HCT116 (cell line): ENCODE data around the gene ACADVL. TPM values are rescaled to one million over a fixed set of nuclear protein-coding genes. Genes with fewer than 3 reads are reported as not detected.

Experiments
- ATAC-seq: fragments of 200-7000 bp; cut with Tn5 transposase; 2 replicates; pipeline ENCODE4 v1.9.1; 2020; ENCODE audit warnings: mild to moderate bottlenecking, moderate library complexity
- BruUV-seq: library from RNA; stranded (reverse); fragments of 400-500 nt; replicated peaks from 2 replicates; lab custom pipeline; 2021; lab: Mats Ljungman, UMichigan
- CTCF ChIA-PET: fragments of 300-600 bp; sonication (Branson Sonifier 250); formaldehyde crosslinking; loops from one replicate; lab custom pipeline; 2021; ENCODE audit warnings: antibody characterized with exemption; lab: Charles Lee
- POLR2A ChIA-PET: fragments of 300-600, 350-600 bp; sonication (Branson Sonifier 250); formaldehyde crosslinking; loops from one replicate; lab custom pipeline; 2021; ENCODE audit warnings: antibody characterized with exemption; lab: Charles Lee
- RAD21 ChIA-PET, 2 experiments: fragments of 300-600 bp; sonication (Branson Sonifier 250); formaldehyde crosslinking; loops; one replicate each; lab custom pipeline; 2023; ENCODE audit warnings: low total read pairs in 2 of 2; ENCODE audit not compliant: uncharacterized antibody in 2 of 2, unreplicated experiment in 2 of 2, low non-redundant PET in 1 of 2; lab: Charles Lee
- DNase-seq: peaks from one replicate; pipeline ENCODE4 v3.0.0-alpha.2; 2010; ENCODE audit warnings: low read depth, low spot score
- H2AFZ ChIP-seq: fragments of 200-600 bp; shearing (Covaris generic), sonication (generic); 2 replicates; pipeline ENCODE4 v1.6.1; 2017; ENCODE audit warnings: low read depth, mixed run types, mixed read lengths, antibody characterized with exemption, low read length; ENCODE audit not compliant: poor library complexity, severe bottlenecking
- H3K27ac ChIP-seq: 2 replicates; pipeline ENCODE4 v1.5.1; 2012; ENCODE audit warnings: low read depth, low read length
- H3K27me3 ChIP-seq: fragments of 200-600 bp; sonication (generic); 2 replicates; pipeline ENCODE4 v1.6.1; 2016; ENCODE audit warnings: mixed run types, low read length, mixed read lengths; ENCODE audit not compliant: insufficient read depth
- H3K36me3 ChIP-seq, 2 experiments: fragments of 200-500 bp in 1 of 2; fragments of 200-600 bp in 1 of 2; sonication (Bioruptor generic) in 1 of 2; sonication (generic) in 1 of 2; 2 replicates each; pipeline versions ENCODE4 v1.5.1 to v1.6.1; 2014 to 2016; ENCODE audit warnings: low read length in 2 of 2, inconsistent platforms in 1 of 2, mixed read lengths in 1 of 2, mixed run types in 1 of 2; ENCODE audit not compliant: insufficient read depth in 2 of 2, control insufficient read depth in 1 of 2
- H3K4me1 ChIP-seq, 2 experiments: fragments of 200-600 bp in 1 of 2; sonication (generic) in 1 of 2; 2 replicates each; pipeline versions ENCODE4 v1.5.1 to v1.6.1; 2012 to 2017; ENCODE audit warnings: low read length in 2 of 2, inconsistent platforms in 1 of 2, mild to moderate bottlenecking in 1 of 2, mixed read lengths in 1 of 2, mixed run types in 1 of 2, moderate library complexity in 1 of 2; ENCODE audit not compliant: insufficient read depth in 2 of 2, control insufficient read depth in 1 of 2
- H3K4me2 ChIP-seq: fragments of 200-600 bp; sonication (generic); 2 replicates; pipeline ENCODE4 v1.6.1; 2017; ENCODE audit warnings: mixed run types, low read length, mixed read lengths
- H3K4me3 ChIP-seq, 2 experiments: fragments of 200-600 bp in 1 of 2; sonication (generic) in 1 of 2; replicated peaks in 1 of 2; 2 replicates each; pipeline ENCODE4 v1.5.1; 2011 to 2016; ENCODE audit warnings: low read length in 2 of 2, control low read depth in 1 of 2, low read depth in 1 of 2, mild to moderate bottlenecking in 1 of 2, mixed read lengths in 1 of 2, mixed run types in 1 of 2
- H3K79me2 ChIP-seq: fragments of 200-600 bp; sonication (generic); 2 replicates; pipeline ENCODE4 v1.6.1; 2017; ENCODE audit warnings: mild to moderate bottlenecking, mixed run types, low read length, moderate library complexity, mixed read lengths; ENCODE audit not compliant: insufficient read depth
- H3K9ac ChIP-seq: fragments of 200-600 bp; sonication (generic); 2 replicates; pipeline ENCODE4 v1.6.1; 2016; ENCODE audit warnings: low read length, mixed read lengths
- H3K9me2 ChIP-seq: fragments of 200-600 bp; sonication (generic), shearing (Covaris generic); 2 replicates; pipeline ENCODE4 v1.6.1; 2017; ENCODE audit warnings: mixed run types, mild to moderate bottlenecking, moderate library complexity; ENCODE audit not compliant: insufficient read depth
- H3K9me3 ChIP-seq, 2 experiments: fragments of 200-500 bp in 1 of 2; fragments of 200-600 bp in 1 of 2; sonication (Bioruptor generic) in 1 of 2; sonication (generic) in 1 of 2; 2 replicates each; pipeline ENCODE4 v1.6.1; 2014 to 2017; ENCODE audit warnings: low read length in 2 of 2, mixed read lengths in 2 of 2, inconsistent platforms in 1 of 2, low read depth in 1 of 2, mild to moderate bottlenecking in 1 of 2, mixed run types in 1 of 2, moderate library complexity in 1 of 2; ENCODE audit not compliant: control insufficient read depth in 1 of 2, insufficient read depth in 1 of 2
- H4K20me1 ChIP-seq: fragments of 200-600 bp; sonication (generic), shearing (Covaris generic); 2 replicates; pipeline ENCODE4 v1.6.1; 2017; ENCODE audit warnings: mixed run types, mild to moderate bottlenecking, moderate library complexity; ENCODE audit not compliant: insufficient read depth
- ATF3 ChIP-seq: IDR thresholded peaks from 2 replicates; pipeline ENCODE4 v1.6.1; 2012
- CBX3 ChIP-seq: IDR thresholded peaks from 2 replicates; pipeline ENCODE4 v1.6.1; 2012; ENCODE audit warnings: low read depth
- CEBPB ChIP-seq: IDR thresholded peaks from 2 replicates; pipeline ENCODE4 v1.6.1; 2012; ENCODE audit warnings: low read depth
- CTCF ChIP-seq, 3 experiments: fragments of 200-600 bp in 1 of 3; sonication (generic) in 1 of 3; IDR thresholded peaks in 2 of 3; conservative IDR thresholded peaks in 1 of 3; 2 replicates each; pipeline ENCODE4 v1.5.1; 2012 to 2017; ENCODE audit warnings: low read depth in 2 of 3, low read length in 2 of 3, antibody characterized with exemption in 1 of 3, borderline replicate concordance in 1 of 3, control low read depth in 1 of 3, mild to moderate bottlenecking in 1 of 3, mixed read lengths in 1 of 3, mixed run types in 1 of 3, moderate library complexity in 1 of 3; ENCODE audit not compliant: insufficient read depth in 1 of 3
- EGR1 ChIP-seq: IDR thresholded peaks from 2 replicates; pipeline ENCODE4 v1.6.1; 2012; ENCODE audit warnings: low read depth
- ELF1 ChIP-seq: IDR thresholded peaks from 2 replicates; pipeline ENCODE4 v1.6.1; 2012; ENCODE audit warnings: low read depth, borderline replicate concordance
- EZH2 ChIP-seq: fragments of 200-600 bp; sonication (generic); IDR thresholded peaks from 2 replicates; pipeline ENCODE4 v1.6.1; 2017; ENCODE audit warnings: antibody characterized with exemption, mixed run types
- FOSL1 ChIP-seq: IDR thresholded peaks from 2 replicates; pipeline ENCODE4 v1.6.1; 2012; ENCODE audit warnings: low read depth
- JUND ChIP-seq: IDR thresholded peaks from 2 replicates; pipeline ENCODE4 v1.6.1; 2012
- POLR2A ChIP-seq: IDR thresholded peaks from 2 replicates; pipeline ENCODE4 v1.7.0; 2011; ENCODE audit warnings: borderline replicate concordance; ENCODE audit not compliant: insufficient read depth, insufficient read length; ENCODE audit errors: extremely low read depth
- POLR2AphosphoS5 ChIP-seq: IDR thresholded peaks from 2 replicates; pipeline ENCODE4 v1.6.1; 2011; ENCODE audit warnings: mild to moderate bottlenecking, low read depth, low read length, moderate library complexity
- RAD21 ChIP-seq: IDR thresholded peaks from 2 replicates; pipeline ENCODE4 v1.6.1; 2012; ENCODE audit warnings: low read depth, mild to moderate bottlenecking
- REST ChIP-seq: IDR thresholded peaks from 2 replicates; pipeline ENCODE4 v1.6.1; 2012; ENCODE audit warnings: low read depth
- SIN3A ChIP-seq: IDR thresholded peaks from 2 replicates; pipeline ENCODE4 v1.6.1; 2012; ENCODE audit warnings: low read depth
- SP1 ChIP-seq: IDR thresholded peaks from 2 replicates; pipeline ENCODE4 v1.6.1; 2012; ENCODE audit warnings: low read depth
- SRF ChIP-seq: IDR thresholded peaks from 2 replicates; pipeline ENCODE4 v1.6.1; 2012; ENCODE audit warnings: low read depth
- YY1 ChIP-seq: IDR thresholded peaks from 2 replicates; pipeline ENCODE4 v1.6.1; 2011; ENCODE audit warnings: low read length, low read depth, moderate library complexity, mild to moderate bottlenecking; ENCODE audit not compliant: insufficient replicate concordance; ENCODE audit errors: extremely low read depth
- ZBTB33 ChIP-seq: IDR thresholded peaks from 2 replicates; pipeline ENCODE4 v1.6.1; 2011; ENCODE audit warnings: mild to moderate bottlenecking, low read length, moderate library complexity; ENCODE audit not compliant: insufficient replicate concordance; ENCODE audit errors: extremely low read depth
- ZFX ChIP-seq: fragments of 450-650 bp; IDR thresholded peaks from 2 replicates; pipeline ENCODE4 v1.6.1; 2017
- intact Hi-C: fragments of 100-400 bp; cut with micrococcal nuclease; formaldehyde crosslinking; loops from 2 replicates; pipeline ENCODE4 v1.10.0; 2022
- total RNA-seq: library from RNA; stranded (reverse); gene quantifications from one replicate; pipeline ENCODE4 v1.2.1, GENCODE V29; 2021; ENCODE audit not compliant: unreplicated experiment

The ACADVL gene
- total RNA-seq, 1 experiment from 2014 or later: 554 TPM

- intact Hi-C loops: no loop called here
- Histone ChIP-seq H3K9ac (peak within 1 kb of the TSS; percentile 93), H3K4me1 (peaks cover 27 to 62% of the 10 kb centered on the region in 2 experiments; a peak in 3 of 4 replicates), H3K9me3 (no peaks in the 10 kb centered on the region), H3K9me2 (no peaks in the 10 kb centered on the region), H3K27me3 (no peaks in the 10 kb centered on the region), H3K36me3 (peaks cover 29 to 33% of the 10 kb centered on the region in 2 experiments), H4K20me1 (peaks cover 4% of the 10 kb centered on the region; the same call in 1 of the 2 replicates), H3K79me2 (peaks cover 89% of the 10 kb centered on the region), H3K27ac (peak within 1 kb of the TSS; percentile 87), H3K4me2 (peak within 1 kb of the TSS; percentile 83), H3K4me3 (peak within 1 kb of the TSS; percentile 76 to 77), H2AFZ (no peak within 1 kb of the TSS)
- TSS peak; percentile 46 for BruUV-seq
- ChIA-PET CTCF (no interaction called here), RAD21 (no interaction called here), POLR2A (interaction anchor here (0.7 to 1.7 kb wide), 5 partner anchors 8 to 189 kb away, joined by 3 to 11 read pairs (median 3); partner anchors contain the start of genes ACADVL, CTDNEP1, DLG4 and GABARAP)
- DNase-seq (peak; percentile 88), ATAC-seq (peak; percentile 56)
- no peak for TF ChIP-seq EZH2
- no peak for TF ChIP-seq CBX3
- TF ChIP-seq POLR2AphosphoS5: peak; percentile 94
- no peak for TF ChIP-seq RAD21
- no peak for TF ChIP-seq CTCF (IDR thresholded peaks at IDR 0.05 in 2 of 3, conservative IDR thresholded peaks at IDR 0.05 in 1 of 3; ENCODE audit: borderline replicate concordance in 1 of 3, insufficient read depth in 1 of 3, low read depth in 2 of 3, low read length in 2 of 3)
- no peak for TF ChIP-seq ATF3
- no peak for TF ChIP-seq FOSL1
- peak; percentile 43; the same call in 1 of the 2 replicates for TF ChIP-seq ZFX
- TF ChIP-seq CEBPB: no peak
- TF ChIP-seq ELF1: no peak
- TF ChIP-seq SRF: no peak
- TF ChIP-seq EGR1: peak; percentile 82
- TF ChIP-seq ZBTB33: peak; percentile 62
- peak; percentile 73 for TF ChIP-seq JUND
- TF ChIP-seq POLR2A: peak; percentile 69
- peak; percentile 74 for TF ChIP-seq SP1
- peak; percentile 97 for TF ChIP-seq SIN3A
- TF ChIP-seq REST: no peak
- peak; percentile 58 for TF ChIP-seq YY1
Measured at GRCh38 chr17:7234083-7234951, 14.6 kb downstream of the ACADVL start, which contains the start of gene DVL2. Gene DVL2 (minus strand): TSS chr17:7234517. CDS start chr17:7234262, 255 bp downstream.
